HFF-Myc (cell line): Measurements from ENCODE around the gene TTC23.

ENCODE experiments used
- DNase-seq: peaks from one replicate; pipeline ENCODE4 v3.0.0-alpha.2; 2011; ENCODE audit warnings: low read depth; ENCODE audit errors: extremely low read depth
- H3K4me3 ChIP-seq: replicated peaks from 2 replicates; pipeline ENCODE4 v1.5.1; 2011; ENCODE audit warnings: low read depth, mild to moderate bottlenecking, control low read depth, low read length
- CTCF ChIP-seq: IDR thresholded peaks from 2 replicates; pipeline ENCODE4 v1.5.1; 2012; ENCODE audit warnings: mild to moderate bottlenecking, low read depth, low read length, control low read depth; ENCODE audit errors: missing control alignments

The TTC23 gene

GRCh38 chr15:99129644-99130043 lies 119.7 kb downstream of the TTC23 start:
- DNase-seq = no peak

GRCh38 chr15:99128411-99128810 lies 121.0 kb downstream of the TTC23 start:
- no peak overlapping the region for H3K4me3 ChIP-seq
- no peak for DNase-seq
- no peak for TF ChIP-seq CTCF

More at GRCh38 chr15:99129644-99130043, 119.7 kb downstream of the TTC23 start:
- no peak for TF ChIP-seq CTCF
- no peak overlapping the region for H3K4me3 ChIP-seq

- no peak for TF ChIP-seq CTCF
- no peak for DNase-seq
- H3K4me3 ChIP-seq = no peak overlapping the region
Observed at GRCh38 chr15:99127773-99128172, 121.6 kb downstream of the TTC23 start.

- DNase-seq = no peak
- no peak for TF ChIP-seq CTCF
- no peak overlapping the region for H3K4me3 ChIP-seq
Observed at GRCh38 chr15:99126930-99127329, 122.5 kb downstream of the TTC23 start.

DNA sequence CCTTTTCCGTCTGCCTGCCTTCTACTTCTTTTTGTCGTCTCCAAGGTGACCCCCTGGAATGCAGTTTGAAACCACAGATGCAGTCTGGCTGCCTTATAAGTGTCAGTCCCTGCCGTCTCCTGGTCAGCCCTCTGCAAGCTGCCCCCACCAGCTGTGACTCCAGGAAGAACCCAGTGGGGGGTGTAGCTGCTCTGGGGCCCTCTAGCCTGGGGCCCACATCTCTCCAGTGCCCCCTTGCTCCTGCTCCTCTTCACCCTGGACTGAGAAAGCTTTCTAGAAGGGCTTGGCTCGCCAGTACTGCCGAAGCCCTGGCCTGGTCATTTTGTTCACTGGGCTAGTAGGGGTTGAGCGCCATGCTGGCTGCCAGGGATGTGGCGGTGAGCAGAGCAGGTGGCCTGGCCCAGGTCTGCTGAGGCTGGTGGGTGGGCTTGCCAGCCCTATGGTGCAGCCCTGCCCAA lies 123.2 kb downstream of the TTC23 start:
- H3K4me3 ChIP-seq = no peak overlapping the region
- TF ChIP-seq CTCF = no peak
- no peak for DNase-seq

DNA sequence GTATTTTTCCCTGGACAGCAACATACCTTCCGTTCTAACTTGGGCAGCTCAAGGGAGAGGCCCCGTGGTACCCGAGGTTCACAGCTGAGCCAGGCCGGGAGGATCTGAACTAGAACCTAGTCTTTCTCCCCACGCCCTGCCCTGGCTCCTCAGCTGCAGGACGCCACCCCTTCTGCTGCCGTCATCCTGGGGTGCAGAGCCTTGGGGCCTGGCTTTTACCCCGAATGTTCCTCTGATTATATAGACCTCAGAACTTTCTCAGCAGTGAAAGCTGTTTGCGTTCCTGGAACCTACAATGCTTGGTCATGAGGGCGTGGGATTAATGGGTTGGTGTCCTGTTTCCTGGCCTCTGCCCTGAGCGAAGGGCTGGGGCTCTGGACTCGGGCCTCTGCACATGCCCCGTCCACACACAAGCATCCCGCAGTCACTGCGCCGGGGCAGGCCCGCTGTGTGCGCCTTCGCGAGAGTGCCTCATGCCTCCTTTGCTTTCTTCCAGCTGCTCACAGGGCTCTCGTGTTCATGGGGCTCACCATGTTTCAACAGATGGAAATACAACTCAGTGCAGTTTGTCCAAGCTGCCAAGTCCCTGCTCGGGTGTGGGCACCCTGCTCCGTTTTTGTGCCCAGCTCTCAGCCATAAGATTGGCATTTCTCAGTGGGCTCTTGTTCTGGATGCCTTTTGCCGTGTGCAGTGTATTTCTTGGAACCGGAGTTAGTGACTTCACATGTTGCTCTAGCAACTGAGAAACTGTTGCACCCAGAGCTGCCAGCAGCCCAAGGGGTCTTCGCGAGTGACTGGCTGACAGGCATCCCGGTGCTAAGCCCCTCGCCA lies 124.1 kb downstream of the TTC23 start:
- no peak overlapping the region for H3K4me3 ChIP-seq
- no peak for DNase-seq
- TF ChIP-seq CTCF = no peak
